HG03175 (cell line): ENCODE results near the gene RAB40B.

Experiments
- ATAC-seq: cut with Tn5 transposase; IDR thresholded peaks from one replicate; pipeline ENCODE4 v1.9.1; 2021; ENCODE audit warnings: mild to moderate bottlenecking, moderate library complexity; ENCODE audit not compliant: unreplicated experiment

RAB40B gene

GRCh38 chr17:82623707-82624106 is 74.8 kb downstream of the RAB40B start:
- ATAC-seq: no peak

GRCh38 chr17:82619641-82620040 is 78.9 kb downstream of the RAB40B start:
- no peak for ATAC-seq

GRCh38 chr17:82619211-82619610 is 79.3 kb downstream of the RAB40B start:
- ATAC-seq: no peak

- no peak for ATAC-seq
Measured at GRCh38 chr17:82616021-82616711, 82.3 kb downstream of the RAB40B start.

- ATAC-seq: no peak
Measured at GRCh38 chr17:82615084-82616020, 83.1 kb downstream of the RAB40B start.

- no peak for ATAC-seq
Measured at GRCh38 chr17:82614095-82614631, 84.3 kb downstream of the RAB40B start.

- no peak for ATAC-seq
Measured at GRCh38 chr17:82613283-82614094, 85.0 kb downstream of the RAB40B start.

- no peak for ATAC-seq
Measured at GRCh38 chr17:82611140-82612058, 87.1 kb downstream of the RAB40B start.

GRCh38 chr17:82609655-82610054 is 88.8 kb downstream of the RAB40B start:
- no peak for ATAC-seq

- ATAC-seq: no peak
Measured at GRCh38 chr17:82608816-82609215, 89.7 kb downstream of the RAB40B start.

- ATAC-seq: no peak
Measured at GRCh38 chr17:82605939-82606600, 92.4 kb downstream of the RAB40B start.
